DOHH2 (cell line): ENCODE data around the gene SKIL.

Experiments
- CTCF ChIP-seq: fragments of 200-600 bp; sonication (generic); IDR thresholded peaks from one replicate; pipeline ENCODE4 v1.5.1; 2014; ENCODE audit warnings: antibody characterized with exemption, mild to moderate bottlenecking, low read depth, low read length; ENCODE audit not compliant: poor library complexity, severe bottlenecking
- EZH2phosphoT487 ChIP-seq: fragments of 200-600 bp; sonication (generic); IDR thresholded peaks from 2 replicates; pipeline ENCODE4 v1.6.1; 2017; ENCODE audit warnings: borderline replicate concordance, mild to moderate bottlenecking, antibody characterized with exemption, low read length, moderate library complexity, mixed read lengths

- TF ChIP-seq CTCF (no peak), EZH2phosphoT487 (no peak)
These were observed 81.3 kb downstream of the SKIL start for GRCh38 chr3:170438836-170439235.
